HTR-8/SVneo (cell line): ENCODE data around the gene CDK13.
"Not testable (repeated sequence)": the region's sequence is repeated elsewhere in the genome, so short reads cannot be mapped to it uniquely, and the experiment has no call there.

Experiments used
- DNase-seq: peaks from one replicate; pipeline ENCODE4 v3.0.0; 2011; ENCODE audit warnings: low spot score, mixed read lengths; ENCODE audit not compliant: insufficient read length
- FAIRE-seq: peaks from 2 replicates; lab custom pipeline; 2011; peaks lifted over from hg19 to GRCh38; lab: Jason Lieb, UNC

Gene CDK13

DNA sequence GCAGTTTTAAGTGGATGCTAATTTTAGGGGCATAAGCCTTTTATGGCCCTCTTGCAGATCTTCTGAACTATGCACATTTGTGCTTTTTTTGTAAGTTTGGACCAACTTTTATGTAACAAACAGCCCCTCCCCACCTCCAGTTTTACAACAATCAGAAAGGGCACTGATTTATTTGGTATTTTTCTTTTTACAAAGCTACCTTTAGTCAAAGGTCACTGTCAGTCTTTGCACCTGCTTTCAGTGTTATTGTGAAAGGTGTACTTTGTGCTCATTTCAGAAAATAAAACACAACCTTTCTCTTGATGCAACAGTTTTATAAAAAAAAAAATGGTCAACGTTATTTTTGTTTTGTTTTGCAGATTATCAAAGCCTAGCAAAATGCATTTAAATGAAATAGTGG, 145.2 kb downstream of the CDK13 start:
- DNase-seq (no peak), FAIRE-seq (no peak)

GRCh38 chr7:40095695-40096327, 145.8 kb downstream of the CDK13 start:
- FAIRE-seq, result no peak

DNA sequence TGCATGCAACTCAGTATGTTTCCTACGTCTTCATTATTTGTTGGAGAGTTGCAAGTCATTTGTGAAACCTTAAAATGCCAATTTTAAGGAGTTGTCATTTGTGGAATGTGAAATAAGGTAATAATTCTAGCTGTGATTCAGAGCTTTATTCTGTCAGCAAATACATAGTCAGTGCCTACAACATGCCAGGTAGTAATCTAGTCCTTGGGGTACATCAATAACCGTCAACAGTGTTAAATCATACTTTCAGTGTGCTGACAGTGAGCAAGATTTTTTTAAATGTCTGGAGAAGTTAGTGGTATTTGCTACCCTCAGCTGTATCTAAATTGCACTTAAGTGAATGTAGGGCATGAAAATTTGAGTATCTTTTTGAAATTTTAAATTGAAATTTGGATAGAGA, 147.7 kb downstream of the CDK13 start:
- no peak for DNase-seq
- peak; percentile 70 for FAIRE-seq

More at GRCh38 chr7:40095695-40096327, 145.8 kb downstream of the CDK13 start:
- no peak for DNase-seq

- FAIRE-seq, result no peak
- no peak for DNase-seq
These were observed 148.8 kb downstream of the CDK13 start for GRCh38 chr7:40098810-40099209.

DNA sequence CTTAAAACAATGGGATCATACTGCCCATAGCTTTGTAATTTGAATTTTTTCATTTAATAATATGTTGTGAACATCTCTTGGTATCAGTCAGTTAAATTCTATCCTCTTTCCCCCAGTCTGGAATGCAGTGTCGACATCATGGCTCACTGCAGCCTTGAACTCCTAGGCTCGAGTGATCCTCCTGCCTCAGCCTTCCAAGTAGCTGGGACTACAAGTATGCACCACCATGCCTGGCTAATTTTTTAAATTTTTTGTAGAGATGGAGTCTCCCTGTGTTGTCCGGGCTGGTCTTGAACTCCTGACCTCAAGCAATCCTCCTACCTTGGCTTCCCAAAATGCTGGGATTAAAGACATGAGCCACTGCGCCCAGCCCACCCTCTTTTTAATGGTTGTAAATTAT, 149.8 kb downstream of the CDK13 start:
- no peak for FAIRE-seq
- no peak for DNase-seq

DNA sequence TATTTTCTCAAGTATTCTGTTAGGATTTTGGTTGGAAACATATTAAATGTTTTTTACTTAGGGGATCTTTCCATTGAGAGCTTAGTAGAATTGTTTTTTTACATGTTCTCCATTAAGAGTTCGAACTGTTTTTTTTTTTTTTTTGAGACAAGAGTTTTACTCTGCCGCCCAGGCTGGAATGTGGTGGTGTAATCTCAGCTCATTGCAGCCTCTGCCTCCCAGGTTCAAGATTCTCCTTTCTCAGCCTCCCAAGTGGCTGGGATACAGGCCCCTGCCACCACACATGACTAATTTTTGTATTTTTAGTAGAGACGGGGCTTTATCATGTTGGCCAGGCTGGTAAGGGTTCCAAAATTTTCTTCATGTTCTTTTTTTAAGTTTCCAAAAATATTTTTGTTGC, 151.1 kb downstream of the CDK13 start:
- no peak for FAIRE-seq
- no peak for DNase-seq

GRCh38 chr7:40102897-40103296, 152.8 kb downstream of the CDK13 start:
- DNase-seq, result no peak
- no peak for FAIRE-seq

- no peak for DNase-seq
- FAIRE-seq, result no peak
These were observed 155.9 kb downstream of the CDK13 start for GRCh38 chr7:40105879-40106473.

GRCh38 chr7:40115936-40116335, 165.9 kb downstream of the CDK13 start:
- DNase-seq, result no peak
- no peak for FAIRE-seq

- FAIRE-seq, DNase-seq: not testable (repeated sequence)
These were observed 167.1 kb downstream of the CDK13 start for GRCh38 chr7:40117199-40117598.

DNA sequence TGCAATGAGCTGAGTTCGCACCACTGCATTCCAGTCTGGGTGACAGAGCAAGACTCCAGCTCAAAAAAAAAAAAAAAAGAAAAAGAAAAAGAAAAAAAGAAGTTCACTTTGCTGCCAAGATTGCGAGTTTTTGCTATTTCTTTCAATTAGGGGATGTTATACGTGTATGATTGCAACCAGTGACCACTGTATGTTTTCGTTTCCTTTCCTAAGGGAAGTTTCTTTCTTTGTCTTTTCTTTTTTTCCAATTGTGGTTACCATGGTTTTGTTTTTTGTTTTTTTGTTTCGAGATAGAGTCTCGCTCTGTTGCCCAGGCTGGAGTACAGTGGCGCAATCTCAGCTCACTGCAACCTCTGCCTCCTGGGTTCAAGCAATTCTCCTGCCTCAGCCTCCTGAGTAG, 168.1 kb downstream of the CDK13 start:
- not testable (repeated sequence) for FAIRE-seq, DNase-seq

DNA sequence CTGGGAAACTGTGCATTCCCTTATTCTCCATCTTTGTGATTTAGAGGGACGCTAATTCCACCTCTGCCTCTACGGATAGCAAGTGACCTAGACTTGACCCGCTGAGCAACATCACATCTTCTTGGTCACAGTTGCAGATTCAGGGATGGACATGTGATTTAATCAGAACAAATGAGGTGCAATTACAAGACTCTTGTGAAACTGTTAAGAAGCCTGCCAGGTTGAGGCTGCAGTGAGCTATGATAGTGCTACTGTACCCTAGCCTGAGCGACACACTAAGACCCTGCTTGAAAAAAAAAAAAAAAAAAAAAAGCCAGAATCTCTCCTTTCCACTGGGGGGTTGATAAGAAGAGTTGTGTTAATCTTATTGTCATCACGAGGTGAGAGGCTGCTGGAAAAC, 170.0 kb downstream of the CDK13 start:
- FAIRE-seq, result no peak

GRCh38 chr7:40122100-40122939, 172.3 kb downstream of the CDK13 start:
- not testable (repeated sequence) for FAIRE-seq, DNase-seq

More for the DNA sequence above, 170.0 kb downstream of the CDK13 start:
- no peak for DNase-seq

GRCh38 chr7:40122940-40123254, 172.8 kb downstream of the CDK13 start:
- FAIRE-seq (no peak), DNase-seq (no peak)

DNA sequence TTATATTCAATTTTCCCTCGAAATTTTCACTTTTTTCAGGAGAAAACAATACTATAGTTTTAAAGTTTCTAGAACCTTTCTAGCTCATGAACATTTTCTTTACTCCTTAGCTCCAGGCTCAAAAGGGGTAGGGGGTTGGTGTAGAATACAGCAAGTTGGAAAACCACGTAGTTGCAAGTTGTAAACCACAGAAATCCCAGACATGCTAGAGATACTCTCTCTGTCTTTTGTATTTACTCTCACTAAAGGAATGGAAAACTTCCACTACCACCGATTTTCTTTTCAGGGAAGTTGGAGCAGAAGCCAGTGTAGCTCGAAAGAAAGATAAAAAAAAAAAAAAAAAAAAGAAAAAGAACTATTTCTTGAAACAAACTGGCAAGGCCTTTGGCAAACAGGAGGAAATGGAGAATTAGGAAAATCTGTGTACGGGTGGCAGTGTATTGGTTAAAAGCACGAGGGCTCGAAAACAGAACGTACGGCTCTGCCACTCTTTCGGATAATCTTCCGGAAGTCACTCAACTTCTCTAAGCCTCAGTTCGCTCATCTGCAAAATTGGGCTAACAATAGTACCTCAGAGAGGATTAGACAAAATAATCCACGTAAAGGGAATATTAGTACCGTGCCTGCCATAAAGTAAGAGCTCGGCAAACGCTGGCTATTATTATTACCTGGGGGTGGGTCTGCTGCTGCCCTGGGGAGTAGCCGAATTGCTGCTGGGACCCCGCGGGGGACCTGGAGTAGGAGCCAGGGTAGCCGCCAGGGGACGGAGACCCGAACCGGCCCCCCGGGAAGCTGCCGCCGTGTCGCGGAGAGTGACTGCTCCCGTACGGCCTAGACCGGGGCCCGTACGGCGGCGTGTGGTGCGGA, 183.7 kb downstream of the CDK13 start:
- FAIRE-seq, result no peak
- peak; percentile 15 for DNase-seq

GRCh38 chr7:40134428-40135316, 184.6 kb downstream of the CDK13 start, which contains the start of the genes MPLKIP and SUGCT:
TSS of gene MPLKIP (minus strand) at chr7:40134622. CDS start at chr7:40134567, 55 bp downstream.
TSS of gene SUGCT (plus strand) at chr7:40135005.
- DNase-seq (peak; percentile 87), FAIRE-seq (peak; percentile 69)

GRCh38 chr7:40135317-40135610, 185.2 kb downstream of the CDK13 start:
- FAIRE-seq (no peak), DNase-seq (no peak)

DNA sequence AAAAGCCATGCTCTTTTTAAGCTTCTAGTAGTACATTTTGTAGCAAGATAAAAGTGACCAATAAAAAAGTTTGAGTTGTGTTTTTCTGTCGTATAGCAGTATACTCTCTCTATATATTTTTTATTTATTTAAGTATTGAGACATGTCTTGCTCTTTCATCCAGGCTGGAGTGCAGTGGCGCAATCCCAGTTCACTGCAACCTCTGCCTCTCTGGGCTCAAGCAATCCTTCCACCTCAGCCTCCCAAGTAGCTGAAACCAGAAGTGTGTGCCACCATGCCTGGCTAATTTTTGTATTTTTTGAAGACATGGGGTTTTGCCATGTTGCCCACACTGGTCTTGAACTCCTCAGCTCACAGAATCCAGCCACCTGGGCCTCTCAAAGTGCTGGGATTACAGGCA, 187.5 kb downstream of the CDK13 start:
- no peak for FAIRE-seq
- no peak for DNase-seq

GRCh38 chr7:40138973-40139372, 188.9 kb downstream of the CDK13 start:
- DNase-seq (no peak), FAIRE-seq (no peak)
